AG04449 (cell line): ENCODE data around the gene DNAJA1.

Experiments used
- CTCF ChIA-PET: fragments of 350-600 bp; formaldehyde crosslinking; extraction: SDS; loops from one replicate; lab custom pipeline; 2021; ENCODE audit warnings: antibody characterized with exemption; lab: Yijun Ruan, JAX
- POLR2A ChIA-PET: fragments of 400-600, 350-600 bp; formaldehyde crosslinking; extraction: SDS; loops from one replicate; lab custom pipeline; 2020; ENCODE audit warnings: antibody characterized with exemption, inconsistent platforms; lab: Yijun Ruan, JAX
- DNase-seq: peaks from one replicate; pipeline ENCODE4 v3.0.0-alpha.2; 2010; ENCODE audit warnings: low read depth, low spot score
- H3K4me3 ChIP-seq: 2 replicates; pipeline ENCODE4 v1.5.1; 2011; ENCODE audit warnings: low read depth, mild to moderate bottlenecking, control low read depth, low read length
- CTCF ChIP-seq: IDR thresholded peaks from one replicate; pipeline ENCODE4 v1.5.1; 2011; ENCODE audit warnings: mild to moderate bottlenecking, moderate library complexity, low read length, control low read depth, inconsistent platforms; ENCODE audit not compliant: insufficient read depth; ENCODE audit errors: missing control alignments

The DNAJA1 gene

GRCh38 chr9:33040792-33041431 is 15.8 kb downstream of the DNAJA1 start:
- ChIA-PET POLR2A (interaction anchor here (5.2 kb wide), 1 partner anchor 15 kb away, joined by 36 read pairs; the partner anchor contains the start of gene DNAJA1), CTCF (no interaction called here)
- no peak overlapping the region for H3K4me3 ChIP-seq
- no peak for DNase-seq
- TF ChIP-seq CTCF, result no peak

- H3K4me3 ChIP-seq, result no peak overlapping the region
- no peak for DNase-seq
- no peak for TF ChIP-seq CTCF
- ChIA-PET POLR2A (interaction anchor here (5.2 kb wide), 1 partner anchor 16 kb away, joined by 36 read pairs; the partner anchor contains the start of gene DNAJA1), CTCF (interaction anchor here (1.0 kb wide), 1 partner anchor 462 kb away, joined by 3 read pairs; no protein-coding TSS in a partner anchor)
Measured at GRCh38 chr9:33041432-33042188, 16.5 kb downstream of the DNAJA1 start.

- POLR2A ChIA-PET, result interaction anchor here (1.5 kb wide), 1 partner anchor 34 kb away, joined by 3 read pairs; the partner anchor contains the start of gene SMU1
- TF ChIP-seq CTCF, result no peak
- no peak overlapping the region for H3K4me3 ChIP-seq
- DNase-seq, result no peak
- CTCF ChIA-PET, result interaction anchor here (1.0 kb wide), 1 partner anchor 463 kb away, joined by 3 read pairs; no protein-coding TSS in a partner anchor
Measured at GRCh38 chr9:33042473-33042872, 17.4 kb downstream of the DNAJA1 start.

- TF ChIP-seq CTCF, result no peak
- ChIA-PET CTCF (interaction anchor here (0.8 to 1.5 kb wide), 4 partner anchors 9 to 665 kb away, joined by 3 to 4 read pairs (median 3); no protein-coding TSS in a partner anchor), POLR2A (interaction anchor here (1.0 to 2.0 kb wide), 5 partner anchors 16 to 33 kb away, joined by 3 to 14 read pairs (median 4); partner anchors contain the start of genes DNAJA1 and SMU1)
- DNase-seq, result no peak
- peak overlapping the region; percentile 67 for H3K4me3 ChIP-seq
Measured at GRCh38 chr9:33043671-33044070, 18.6 kb downstream of the DNAJA1 start.

GRCh38 chr9:33044162-33044673 is 19.1 kb downstream of the DNAJA1 start:
- ChIA-PET CTCF (interaction anchor here (0.7 to 1.5 kb wide), 8 partner anchors 9 to 665 kb away, joined by 3 to 7 read pairs (median 4); no protein-coding TSS in a partner anchor), POLR2A (interaction anchor here (0.6 to 2.0 kb wide), 6 partner anchors 11 to 115 kb away, joined by 3 to 14 read pairs (median 4); partner anchors contain the start of genes DNAJA1 and SMU1)
- DNase-seq, result peak; percentile 38
- TF ChIP-seq CTCF, result no peak
- peak overlapping the region; percentile 67 for H3K4me3 ChIP-seq
